Body of pancreas (tissue), 4 donors: ENCODE data around the gene ADNP2. TPM values are rescaled to one million over a fixed set of nuclear protein-coding genes. Genes with fewer than 3 reads are reported as not detected.

Source experiments
- ATAC-seq: fragments of 150-250 bp; one replicate; pipeline ENCODE4 v1.9.1; 2016
- DNase-seq, 4 donors: peaks; one replicate each; pipeline ENCODE4 v3.0.0-alpha.2; 2019
- H3K27ac ChIP-seq, 4 donors: fragments of 200-600 bp; sonication (generic); 1 replicate in 3 of 4; 2 replicates in 1 of 4; pipeline versions ENCODE4 v1.5.1 to v1.6.1; 2016 to 2019; ENCODE audit warnings: mild to moderate bottlenecking in 1 of 4, mixed read lengths in 1 of 4, moderate library complexity in 1 of 4
- H3K27me3 ChIP-seq, 2 donors: fragments of 200-600 bp; sonication (generic); one replicate each; pipeline ENCODE4 v1.6.0; 2016; ENCODE audit warnings: mild to moderate bottlenecking in 1 of 2
- H3K36me3 ChIP-seq, 2 donors: fragments of 200-600 bp; sonication (generic); replicated peaks in 1 of 2; 2 replicates each; pipeline ENCODE4 v1.5.1; 2016; ENCODE audit warnings: low read depth in 2 of 2; ENCODE audit not compliant: insufficient read depth in 1 of 2
- H3K4me1 ChIP-seq: fragments of 200-600 bp; sonication (generic); one replicate; pipeline ENCODE4 v1.6.0; 2016
- H3K4me3 ChIP-seq, 2 donors: fragments of 200-600 bp; sonication (generic); 1 replicate in 1 of 2; 2 replicates in 1 of 2; pipeline ENCODE4 v1.5.1; 2016 to 2019
- H3K9me3 ChIP-seq, 3 donors: fragments of 200-600 bp; sonication (generic); 1 replicate in 2 of 3; 2 replicates in 1 of 3; pipeline ENCODE4 v1.5.1; 2016
- CTCF ChIP-seq, 7 experiments: fragments of 450-650 bp in 4 of 7; fragments of 200-600 bp in 3 of 7; sonication (generic) in 3 of 7; IDR thresholded peaks; one replicate each; pipeline ENCODE4 v1.5.1; 2016 to 2019; ENCODE audit warnings: antibody characterized with exemption in 7 of 7
- POLR2A ChIP-seq, 3 donors: fragments of 450-650 bp; IDR thresholded peaks; one replicate each; pipeline ENCODE4 v1.6.1; 2016; ENCODE audit warnings: antibody characterized with exemption in 3 of 3, mild to moderate bottlenecking in 2 of 3
- WGBS, 2 donors: methylation state at CpG; one replicate each; pipeline ENCODE4 v1.1.5; 2017; 5-methylcytosine and 5-hydroxymethylcytosine counted together
- intact Hi-C: fragments of 100-400 bp; cut with DNase I; formaldehyde crosslinking; loops from one replicate; pipeline ENCODE4 v1.15.1; 2023
- total RNA-seq, 2 donors: library from RNA; depleted of rRNA; stranded (reverse); fragments of >200 nt; gene quantifications; one replicate each; pipeline ENCODE4 v1.1.0, GENCODE V29; 2016

The ADNP2 gene
- total RNA-seq = 1 to 10 TPM; 7.0 to 9.2 TPM

GRCh38 chr18:80108739-80109675 is at the start of gene ADNP2:
Gene ADNP2, plus strand, starts transcription at chr18:80109262. Its CDS starts 8,281 bp downstream, at chr18:80117543.
- ATAC-seq (peak; percentile 85), DNase-seq (peak; percentile 85 to 93 (median 88))
- Histone ChIP-seq H3K9me3 (no peaks in the 10 kb centered on the region), H3K27ac (peak within 1 kb of the TSS; percentile 80 to 91 (median 90)), H3K4me3 (peak within 1 kb of the TSS; percentile 42 to 55), H3K27me3 (no peaks in the 10 kb centered on the region), H3K36me3 (no peaks in the 10 kb centered on the region), H3K4me1 (peaks cover 24% of the 10 kb centered on the region)
- WGBS, 2 donors = 2 to 50% methylated on average over 2 to 54 of the region's 76 CpGs
- TF ChIP-seq CTCF (IDR thresholded peaks at IDR 0.05) (no peak), POLR2A (IDR thresholded peaks at IDR 0.05) (peak in 2 of 3 donors; percentile 34 to 45)
- intact Hi-C loops = no loop called here

GRCh38 chr18:80059945-80060344 is 49.1 kb upstream of the ADNP2 start:
- no peak overlapping the region for H3K4me3 ChIP-seq
- H3K4me1 ChIP-seq = no peaks in the 10 kb centered on the region
- intact Hi-C loops = no loop called here
- DNase-seq (no peak), ATAC-seq (no peak)
- TF ChIP-seq POLR2A (IDR thresholded peaks at IDR 0.05) = no peak
- no peak for TF ChIP-seq CTCF (IDR thresholded peaks at IDR 0.05)
- no peaks in the 10 kb centered on the region for H3K27me3 ChIP-seq
- H3K27ac ChIP-seq = no peak overlapping the region
- no peaks in the 10 kb centered on the region for H3K36me3 ChIP-seq
- H3K9me3 ChIP-seq = peaks cover 0 to 4% (median 0%) of the 10 kb centered on the region in 3 donors
- 75 to 82% methylated on average over 6 of the region's 6 CpGs for WGBS, 2 donors

- TF ChIP-seq CTCF (IDR thresholded peaks at IDR 0.05) (no peak), POLR2A (IDR thresholded peaks at IDR 0.05) (no peak)
- 87 to 89% methylated on average over 7 to 9 of the region's 9 CpGs for WGBS, 2 donors
- Histone ChIP-seq H3K4me1 (no peaks in the 10 kb centered on the region), H3K27ac (no peak overlapping the region), H3K36me3 (no peaks in the 10 kb centered on the region), H3K4me3 (no peak overlapping the region), H3K27me3 (no peaks in the 10 kb centered on the region), H3K9me3 (peaks cover 0 to 4% (median 0%) of the 10 kb centered on the region in 3 donors)
- intact Hi-C loops = no loop called here
- ATAC-seq (no peak), DNase-seq (no peak)
Observed at GRCh38 chr18:80065705-80066104, 43.4 kb upstream of the ADNP2 start.

- no peak for DNase-seq
- ATAC-seq = no peak
- H3K4me3 ChIP-seq = no peak overlapping the region
- peaks cover 0 to 4% (median 0%) of the 10 kb centered on the region in 3 donors for H3K9me3 ChIP-seq
- H3K4me1 ChIP-seq = no peaks in the 10 kb centered on the region
- intact Hi-C loops = no loop called here
- H3K27me3 ChIP-seq = no peaks in the 10 kb centered on the region
- no peak overlapping the region for H3K27ac ChIP-seq
- TF ChIP-seq POLR2A (IDR thresholded peaks at IDR 0.05) (no peak), CTCF (IDR thresholded peaks at IDR 0.05) (no peak)
- WGBS, 2 donors = 82% methylated on average over 8 of the region's 8 CpGs
- no peaks in the 10 kb centered on the region for H3K36me3 ChIP-seq
Observed at GRCh38 chr18:80067321-80067720, 41.7 kb upstream of the ADNP2 start.
